Measurements from ENCODE around the gene ADAMTS2. TPM values are rescaled to one million over a fixed set of nuclear protein-coding genes. Genes with fewer than 3 reads are reported as not detected.
"Not testable (repeated sequence)": the region's sequence is repeated elsewhere in the genome, so short reads cannot be mapped to it uniquely, and the experiment has no call there.

Gene ADAMTS2
- total and polyA plus RNA-seq, 4 donors, result 4.8 to 49.8 (median 32.0) TPM

- H3K36me3 ChIP-seq (ENCODE audit: control insufficient read depth in 1 of 2, insufficient read depth in 2 of 2, low read length in 1 of 2), result no peaks in the 10 kb centered on the region
- H3K4me1 ChIP-seq (ENCODE audit: control insufficient read depth in 1 of 2, insufficient read depth in 2 of 2, low read length in 2 of 2), result no peaks in the 10 kb centered on the region
- no peaks in the 10 kb centered on the region for H3K9me3 ChIP-seq (ENCODE audit: control insufficient read depth, low read length)
- no peak overlapping the region for H3K27ac ChIP-seq (ENCODE audit: low read depth in 1 of 2, low read length in 2 of 2)
- intact Hi-C loops (cut with DNase I), result no loop called here
- WGBS, 2 donors, result 95 to 96% methylated on average over 14 of the region's 14 CpGs
- ATAC-seq (ENCODE audit: low FRiP score) (no peak), DNase-seq (peak in 1 of 2 donors; percentile 37)
- H3K27me3 ChIP-seq (ENCODE audit: control insufficient read depth in 1 of 2, insufficient read depth in 2 of 2, low read length in 1 of 2), result no peaks in the 10 kb centered on the region
- H3K4me3 ChIP-seq (ENCODE audit: low read length in 2 of 2), result no peak overlapping the region
These were observed 123.9 kb downstream of the ADAMTS2 start for GRCh38 chr5:179221196-179221876.

DNA sequence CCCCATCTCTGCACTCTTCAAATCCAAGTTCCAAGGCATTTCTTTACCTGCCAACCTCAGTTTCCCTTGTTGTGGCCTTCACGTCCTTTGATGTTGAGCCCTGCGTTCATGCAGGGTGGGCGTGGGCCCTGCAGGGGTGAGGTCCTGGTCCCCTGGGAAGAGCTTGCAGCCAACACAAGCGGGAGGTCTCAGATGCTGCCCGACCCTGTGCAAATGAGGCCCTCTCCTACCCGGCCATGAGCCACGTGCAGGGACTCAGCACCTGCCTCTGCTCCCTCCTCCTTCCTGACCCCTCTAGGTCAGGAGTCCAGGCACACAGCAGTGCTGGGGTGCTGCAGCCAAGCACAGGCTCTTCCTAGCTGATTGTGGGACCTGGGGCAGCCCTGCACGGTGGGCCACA, 124.5 kb downstream of the ADAMTS2 start:
- Histone ChIP-seq H3K27me3 (ENCODE audit: control insufficient read depth in 1 of 2, insufficient read depth in 2 of 2, low read length in 1 of 2) (no peaks in the 10 kb centered on the region), H3K9me3 (ENCODE audit: control insufficient read depth, low read length) (no peaks in the 10 kb centered on the region), H3K36me3 (ENCODE audit: control insufficient read depth in 1 of 2, insufficient read depth in 2 of 2, low read length in 1 of 2) (no peaks in the 10 kb centered on the region), H3K4me3 (ENCODE audit: low read length in 2 of 2) (no peak overlapping the region), H3K27ac (ENCODE audit: low read depth in 1 of 2, low read length in 2 of 2) (no peak overlapping the region), H3K4me1 (ENCODE audit: control insufficient read depth in 1 of 2, insufficient read depth in 2 of 2, low read length in 2 of 2) (no peaks in the 10 kb centered on the region)
- ATAC-seq (ENCODE audit: low FRiP score) (no peak), DNase-seq (peak in 1 of 2 donors; percentile 37)
- WGBS, 2 donors, result 85 to 86% methylated on average over 8 of the region's 8 CpGs
- intact Hi-C loops (cut with DNase I), result no loop called here

DNA sequence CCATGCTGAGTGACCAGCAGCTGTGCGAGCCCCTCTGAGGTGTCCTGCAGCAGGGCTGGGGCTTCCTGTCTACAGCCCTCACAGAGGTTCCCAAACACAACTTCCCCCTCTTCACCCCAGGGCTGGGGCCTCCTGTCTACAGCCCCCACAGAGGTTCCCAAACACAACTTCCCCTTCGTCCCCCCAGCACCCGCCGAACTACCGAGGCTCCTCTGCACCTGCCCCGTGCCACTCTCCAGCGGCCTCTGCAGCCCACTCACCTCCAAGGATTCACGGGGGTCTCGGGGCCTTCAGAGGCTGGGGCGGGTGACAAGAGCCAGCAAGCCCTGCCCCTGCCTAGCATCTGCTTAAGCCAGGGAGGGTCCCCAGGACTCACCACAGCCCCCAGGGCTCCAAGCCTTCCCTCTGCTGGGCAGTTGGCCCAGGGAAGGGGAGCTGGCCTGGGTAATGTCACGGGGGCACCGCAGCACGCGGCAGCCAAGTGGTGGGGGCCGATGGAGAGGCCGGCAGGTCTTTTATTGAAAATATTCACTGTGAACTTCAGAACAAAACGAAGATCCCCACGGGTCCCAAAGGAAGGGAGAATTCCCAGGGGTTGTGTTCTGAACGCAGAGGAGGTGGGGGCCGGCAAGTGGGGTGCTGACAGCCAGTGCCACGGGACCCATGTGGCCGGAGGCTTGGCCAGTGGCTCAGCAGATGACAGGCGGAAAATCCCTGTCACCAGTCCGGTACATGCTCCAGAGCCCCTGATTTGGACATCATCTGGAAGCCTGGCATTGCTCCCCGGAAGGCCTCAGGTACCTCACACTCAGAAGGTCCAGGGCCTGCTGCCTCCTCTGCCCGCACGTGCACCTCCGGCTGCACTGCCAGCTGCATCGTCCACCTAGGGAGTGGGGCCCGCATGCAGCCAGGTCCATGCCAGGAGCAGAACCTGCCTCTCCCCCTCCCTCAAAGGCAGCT, 125.3 kb downstream of the ADAMTS2 start:
- ATAC-seq (ENCODE audit: low FRiP score) (no peak), DNase-seq (peak; percentile 42 to 60)
- no peaks in the 10 kb centered on the region for H3K4me1 ChIP-seq (ENCODE audit: control insufficient read depth in 1 of 2, insufficient read depth in 2 of 2, low read length in 2 of 2)
- no peaks in the 10 kb centered on the region for H3K36me3 ChIP-seq (ENCODE audit: control insufficient read depth in 1 of 2, insufficient read depth in 2 of 2, low read length in 1 of 2)
- intact Hi-C loops (cut with DNase I), result no loop called here
- H3K27me3 ChIP-seq (ENCODE audit: control insufficient read depth in 1 of 2, insufficient read depth in 2 of 2, low read length in 1 of 2), result no peaks in the 10 kb centered on the region
- H3K27ac ChIP-seq (ENCODE audit: low read depth in 1 of 2, low read length in 2 of 2), result no peak overlapping the region
- no peak overlapping the region for H3K4me3 ChIP-seq (ENCODE audit: low read length in 2 of 2)
- WGBS, 2 donors, result 84 to 87% methylated on average over 30 of the region's 30 CpGs
- H3K9me3 ChIP-seq (ENCODE audit: control insufficient read depth, low read length), result no peaks in the 10 kb centered on the region

DNA sequence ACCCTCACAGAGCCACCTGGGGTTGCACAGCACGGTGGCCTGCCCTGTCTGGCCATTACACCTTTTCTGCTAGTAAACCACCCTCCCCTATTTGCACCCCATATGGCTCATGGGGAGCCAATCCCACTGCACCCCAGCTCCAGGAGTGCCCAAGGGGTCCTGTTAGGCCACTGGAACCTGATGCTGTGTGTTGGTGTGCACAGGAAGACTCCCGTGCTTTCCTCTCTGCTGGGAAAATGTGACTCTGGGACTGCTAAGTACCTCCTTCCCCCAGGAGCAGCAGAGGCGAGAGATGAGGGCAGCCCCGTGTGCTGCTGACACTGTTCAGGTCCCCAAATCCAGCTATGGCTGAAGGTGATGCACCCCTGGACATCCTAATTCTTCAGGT, 126.3 kb downstream of the ADAMTS2 start:
- H3K27ac ChIP-seq (ENCODE audit: low read depth in 1 of 2, low read length in 2 of 2), result no peak overlapping the region
- ATAC-seq (ENCODE audit: low FRiP score) (no peak), DNase-seq (peak in 1 of 2 donors; percentile 2)
- H3K4me3 ChIP-seq (ENCODE audit: low read length in 2 of 2), result no peak overlapping the region
- intact Hi-C loops (cut with DNase I), result no loop called here
- no peaks in the 10 kb centered on the region for H3K4me1 ChIP-seq (ENCODE audit: control insufficient read depth in 1 of 2, insufficient read depth in 2 of 2, low read length in 2 of 2)
- 91 to 95% methylated on average over 4 of the region's 4 CpGs for WGBS, 2 donors
- no peaks in the 10 kb centered on the region for H3K9me3 ChIP-seq (ENCODE audit: control insufficient read depth, low read length)
- H3K36me3 ChIP-seq (ENCODE audit: control insufficient read depth in 1 of 2, insufficient read depth in 2 of 2, low read length in 1 of 2), result no peaks in the 10 kb centered on the region
- no peaks in the 10 kb centered on the region for H3K27me3 ChIP-seq (ENCODE audit: control insufficient read depth in 1 of 2, insufficient read depth in 2 of 2, low read length in 1 of 2)

DNA sequence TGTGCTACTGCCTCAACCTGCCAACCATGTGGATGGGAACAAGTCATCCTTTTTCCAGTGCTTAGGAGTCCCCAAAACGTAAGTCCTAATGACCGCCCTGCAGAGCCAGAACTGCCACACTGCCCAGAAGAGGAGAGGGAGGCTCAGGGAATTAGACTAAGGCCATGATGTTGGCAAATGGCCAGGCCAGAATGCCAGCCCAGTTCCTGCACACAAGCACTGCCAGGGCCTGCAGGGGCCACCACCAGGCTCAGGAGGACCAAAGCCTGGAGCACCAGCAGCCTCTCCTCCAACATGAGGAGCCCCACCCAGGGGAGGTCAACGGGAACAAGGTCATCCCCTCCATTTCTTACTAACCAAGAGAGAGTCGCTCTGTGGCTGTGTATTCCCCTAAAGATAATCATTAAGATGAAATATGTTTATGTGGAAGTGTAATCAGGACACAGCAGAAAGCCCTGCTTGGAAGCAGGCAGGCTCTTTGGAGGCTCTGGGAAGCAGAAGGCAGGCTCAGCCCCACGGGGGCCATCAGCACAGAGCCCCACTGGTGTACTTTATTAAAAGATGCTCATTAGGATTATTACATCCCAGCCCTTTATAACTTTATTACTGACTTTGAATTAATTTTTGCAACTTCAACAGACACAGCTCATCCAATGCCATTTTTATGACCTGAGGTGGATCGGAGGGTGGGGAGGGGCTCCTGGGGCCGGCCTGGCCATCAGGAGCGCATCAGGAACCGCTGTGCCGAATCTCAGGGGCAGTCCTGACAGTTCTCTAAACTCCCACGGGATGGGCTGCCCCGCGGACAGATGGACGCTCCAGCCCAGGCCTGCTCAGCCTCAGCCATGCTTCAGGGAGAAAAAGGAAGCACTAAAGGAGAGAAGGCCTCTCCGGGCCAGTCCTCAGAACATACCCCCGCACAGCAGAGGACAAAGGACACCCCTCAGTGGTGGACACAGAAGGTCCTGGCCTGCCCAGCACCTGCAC, 127.0 kb downstream of the ADAMTS2 start:
- DNase-seq, result no peak
- Histone ChIP-seq H3K27me3 (ENCODE audit: control insufficient read depth in 1 of 2, insufficient read depth in 2 of 2, low read length in 1 of 2) (no peaks in the 10 kb centered on the region), H3K27ac (ENCODE audit: low read depth in 1 of 2, low read length in 2 of 2) (no peak overlapping the region), H3K9me3 (ENCODE audit: control insufficient read depth, low read length) (no peaks in the 10 kb centered on the region), H3K4me1 (ENCODE audit: control insufficient read depth in 1 of 2, insufficient read depth in 2 of 2, low read length in 2 of 2) (no peaks in the 10 kb centered on the region), H3K36me3 (ENCODE audit: control insufficient read depth in 1 of 2, insufficient read depth in 2 of 2, low read length in 1 of 2) (no peaks in the 10 kb centered on the region), H3K4me3 (ENCODE audit: low read length in 2 of 2) (no peak overlapping the region)
- intact Hi-C loops (cut with DNase I), result no loop called here
- ATAC-seq (ENCODE audit: low FRiP score), result no peak
- 78 to 82% methylated on average over 16 of the region's 16 CpGs for WGBS, 2 donors

- Histone ChIP-seq H3K4me3 (ENCODE audit: low read length in 2 of 2) (no peak overlapping the region), H3K4me1 (ENCODE audit: control insufficient read depth in 1 of 2, insufficient read depth in 2 of 2, low read length in 2 of 2) (no peaks in the 10 kb centered on the region), H3K36me3 (ENCODE audit: control insufficient read depth in 1 of 2, insufficient read depth in 2 of 2, low read length in 1 of 2) (no peaks in the 10 kb centered on the region), H3K27me3 (ENCODE audit: control insufficient read depth in 1 of 2, insufficient read depth in 2 of 2, low read length in 1 of 2) (no peaks in the 10 kb centered on the region), H3K27ac (ENCODE audit: low read depth in 1 of 2, low read length in 2 of 2) (no peak overlapping the region), H3K9me3 (ENCODE audit: control insufficient read depth, low read length) (no peaks in the 10 kb centered on the region)
- intact Hi-C loops (cut with DNase I), result no loop called here
- ATAC-seq (ENCODE audit: low FRiP score) (no peak), DNase-seq (no peak)
- WGBS, 2 donors, result 76 to 89% methylated on average over 3 of the region's 3 CpGs
These were observed 127.9 kb downstream of the ADAMTS2 start for GRCh38 chr5:179217356-179217755.

DNA sequence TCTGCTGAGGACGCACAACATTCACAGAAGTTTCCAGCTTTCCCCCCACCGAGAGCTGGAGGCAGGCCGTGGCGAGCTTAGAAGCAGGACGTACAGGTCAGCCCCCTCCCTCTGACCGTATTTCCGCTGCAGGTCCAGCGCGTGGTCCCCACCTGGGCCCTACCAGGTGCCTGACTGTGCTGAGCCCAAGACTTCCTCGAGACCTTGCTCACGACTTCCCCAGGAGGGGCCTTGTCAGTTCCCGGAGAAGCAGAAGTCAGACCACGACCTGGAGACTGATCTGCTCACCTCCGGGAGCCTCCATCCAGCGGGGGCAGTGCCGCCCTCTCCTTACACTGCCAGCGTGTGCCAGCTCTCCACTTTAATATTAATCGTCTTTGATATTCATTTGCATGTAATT, 128.9 kb downstream of the ADAMTS2 start:
- ATAC-seq (ENCODE audit: low FRiP score); H3K4me3 ChIP-seq (ENCODE audit: low read length in 2 of 2); intact Hi-C loops (cut with DNase I); H3K4me1 ChIP-seq (ENCODE audit: control insufficient read depth in 1 of 2, insufficient read depth in 2 of 2, low read length in 2 of 2); H3K36me3 ChIP-seq (ENCODE audit: control insufficient read depth in 1 of 2, insufficient read depth in 2 of 2, low read length in 1 of 2); H3K27me3 ChIP-seq (ENCODE audit: control insufficient read depth in 1 of 2, insufficient read depth in 2 of 2, low read length in 1 of 2); DNase-seq; H3K27ac ChIP-seq (ENCODE audit: low read depth in 1 of 2, low read length in 2 of 2); H3K9me3 ChIP-seq (ENCODE audit: control insufficient read depth, low read length): not testable (repeated sequence)
- WGBS, 2 donors, result 89 to 95% methylated on average over 14 to 18 of the region's 18 CpGs

- Histone ChIP-seq H3K36me3 (ENCODE audit: control insufficient read depth in 1 of 2, insufficient read depth in 2 of 2, low read length in 1 of 2) (no peaks in the 10 kb centered on the region), H3K27ac (ENCODE audit: low read depth in 1 of 2, low read length in 2 of 2) (no peak overlapping the region), H3K4me3 (ENCODE audit: low read length in 2 of 2) (no peak overlapping the region), H3K9me3 (ENCODE audit: control insufficient read depth, low read length) (no peaks in the 10 kb centered on the region), H3K4me1 (ENCODE audit: control insufficient read depth in 1 of 2, insufficient read depth in 2 of 2, low read length in 2 of 2) (no peaks in the 10 kb centered on the region), H3K27me3 (ENCODE audit: control insufficient read depth in 1 of 2, insufficient read depth in 2 of 2, low read length in 1 of 2) (no peaks in the 10 kb centered on the region)
- 63 to 67% methylated on average over 2 of the region's 2 CpGs for WGBS, 2 donors
- no peak for ATAC-seq (ENCODE audit: low FRiP score)
- intact Hi-C loops (cut with DNase I), result no loop called here
- DNase-seq, result no peak
These were observed 129.7 kb downstream of the ADAMTS2 start for GRCh38 chr5:179215576-179215975.
